GM19438 (cell line): ENCODE data around the gene NKIRAS1.
"Not testable (repeated sequence)": the region's sequence is repeated elsewhere in the genome, so short reads cannot be mapped to it uniquely, and the experiment has no call there.

Source experiments
- ATAC-seq: cut with Tn5 transposase; IDR thresholded peaks from one replicate; pipeline ENCODE4 v1.9.1; 2021; ENCODE audit warnings: low read depth; ENCODE audit not compliant: unreplicated experiment

The NKIRAS1 gene

DNA sequence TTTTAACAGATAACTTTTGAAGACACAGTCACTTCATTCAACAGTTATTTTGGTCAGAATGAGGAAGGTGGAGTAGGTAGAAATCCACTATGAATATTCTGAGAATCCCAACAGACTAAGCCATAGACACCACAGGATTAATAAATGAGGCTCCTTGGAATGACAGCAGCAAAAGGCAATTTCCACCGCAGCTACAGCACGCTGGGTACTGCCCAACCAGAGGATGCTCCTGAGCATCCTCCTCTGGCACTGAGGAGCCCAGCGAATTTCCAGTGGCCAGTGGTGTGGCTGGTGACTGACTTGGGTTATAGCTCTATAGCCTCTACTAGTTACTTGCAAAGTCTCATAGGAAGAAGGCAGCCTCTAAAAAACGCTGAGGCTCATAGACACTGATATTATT, 24.6 kb upstream of the NKIRAS1 start:
- ATAC-seq: no peak

DNA sequence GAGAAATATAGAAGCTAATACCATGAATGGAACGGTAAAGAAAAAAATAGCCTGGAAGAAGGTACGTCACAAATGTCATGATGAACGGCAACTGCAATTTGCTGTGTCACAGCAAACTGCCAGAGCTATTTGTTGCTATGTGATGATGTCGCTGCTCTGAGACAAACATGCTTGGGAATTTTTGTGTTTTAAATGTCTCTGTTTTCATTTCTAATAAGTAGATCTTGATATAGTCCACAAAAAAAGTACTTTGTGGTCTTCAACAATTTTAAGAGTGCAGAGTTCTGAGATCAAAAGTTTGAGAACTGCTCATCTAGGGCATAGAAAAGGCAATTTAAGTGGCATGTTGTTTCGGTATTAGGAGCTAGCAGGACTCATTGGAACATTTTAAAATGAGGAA, 24.0 kb upstream of the NKIRAS1 start:
- no peak for ATAC-seq

DNA sequence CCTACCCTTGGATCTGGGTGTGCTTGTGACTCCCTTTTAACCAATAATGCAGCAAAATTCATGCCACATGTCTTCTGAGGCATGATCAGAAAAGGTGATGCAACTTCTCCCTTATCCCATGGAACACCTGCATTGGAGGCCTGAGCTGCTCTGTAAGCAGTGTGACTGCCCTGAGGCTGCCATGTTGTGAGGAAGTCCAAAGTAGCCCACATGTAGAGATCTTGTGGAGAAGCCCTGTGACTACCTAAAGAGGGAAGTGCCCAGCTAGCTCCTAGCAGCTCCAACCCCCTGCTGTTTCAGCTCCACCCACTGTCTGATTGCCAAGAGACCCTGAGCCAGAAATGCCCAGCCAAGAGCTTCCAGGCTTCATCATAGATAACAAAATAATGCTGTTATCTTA, 21.9 kb upstream of the NKIRAS1 start:
- ATAC-seq: no peak

DNA sequence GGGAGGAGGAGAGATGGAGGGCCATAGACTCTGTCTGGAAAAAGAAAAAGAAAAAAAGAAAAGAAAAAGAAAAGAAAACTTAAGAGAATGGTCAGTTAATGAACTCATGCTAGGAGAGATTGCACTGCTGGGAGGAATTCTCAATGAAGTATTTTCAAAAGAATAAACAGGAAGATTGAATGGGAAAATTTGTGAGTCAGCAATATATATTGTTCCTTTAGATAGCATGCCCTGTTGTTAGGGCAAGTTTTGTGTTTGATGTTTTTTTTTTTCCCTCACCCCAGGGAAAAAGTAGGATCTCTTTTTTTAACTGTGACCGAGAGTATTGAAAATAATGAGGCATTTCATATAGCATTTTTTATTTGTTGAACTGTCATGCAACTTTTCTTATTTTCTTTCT, 20.5 kb upstream of the NKIRAS1 start:
- no peak for ATAC-seq

DNA sequence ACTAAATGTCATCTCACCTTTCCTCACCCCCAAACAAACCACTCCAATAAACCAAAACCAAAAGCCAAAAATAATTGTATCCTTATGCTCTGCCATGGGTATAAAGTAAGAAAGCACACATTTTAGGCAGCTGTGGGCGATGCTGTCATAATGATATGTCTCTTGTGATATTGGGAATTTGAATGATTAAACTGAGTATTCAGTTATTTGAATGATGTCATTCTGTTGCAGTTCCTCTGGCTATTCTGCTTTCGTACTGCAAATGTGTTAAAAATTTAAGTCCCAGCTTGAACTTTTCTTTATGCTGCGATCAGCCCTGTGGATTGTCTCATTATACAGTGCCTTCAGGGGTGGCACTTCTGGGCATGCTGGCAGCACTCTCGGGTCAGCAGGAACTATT, 17.5 kb upstream of the NKIRAS1 start:
- no peak for ATAC-seq

DNA sequence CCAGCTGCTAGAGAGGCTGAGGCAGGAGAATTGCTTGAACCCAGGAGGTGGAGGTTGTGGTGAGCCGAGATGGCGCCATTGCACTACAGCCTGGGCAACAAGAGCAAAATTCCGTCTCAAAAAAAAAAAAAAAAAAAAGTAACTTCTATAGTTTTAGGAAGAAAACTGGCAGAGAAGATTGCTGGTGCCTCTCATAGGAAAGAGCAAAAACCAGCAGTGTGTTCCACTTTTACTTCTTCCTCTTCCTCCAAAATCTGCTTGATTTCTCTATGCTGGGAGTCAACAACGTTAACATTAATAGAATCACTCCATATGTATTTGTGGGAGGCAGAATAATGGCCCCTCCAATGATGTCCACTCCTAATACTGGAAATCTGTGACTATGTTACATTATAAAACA, 15.8 kb upstream of the NKIRAS1 start:
- ATAC-seq: no peak

DNA sequence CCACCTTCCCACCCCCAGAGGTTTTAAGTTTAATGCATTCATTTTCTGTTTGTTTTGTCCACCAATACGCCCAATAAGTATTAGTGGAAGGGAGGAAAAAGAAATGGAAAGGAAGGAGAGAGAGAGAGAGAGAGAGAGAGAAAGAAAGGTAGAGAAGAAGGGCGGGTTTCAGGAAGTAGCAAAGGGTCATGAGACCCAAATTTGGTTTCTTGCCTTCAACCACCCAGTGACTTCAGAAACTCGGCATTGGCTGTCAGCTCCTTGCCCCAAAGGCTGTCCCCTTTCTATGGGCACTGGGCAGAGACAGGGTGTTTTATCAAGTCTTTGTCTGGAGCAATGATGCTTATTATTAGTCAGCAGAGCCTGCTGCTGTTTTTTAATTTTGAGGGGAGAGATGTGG, 14.8 kb upstream of the NKIRAS1 start:
- ATAC-seq: no peak

DNA sequence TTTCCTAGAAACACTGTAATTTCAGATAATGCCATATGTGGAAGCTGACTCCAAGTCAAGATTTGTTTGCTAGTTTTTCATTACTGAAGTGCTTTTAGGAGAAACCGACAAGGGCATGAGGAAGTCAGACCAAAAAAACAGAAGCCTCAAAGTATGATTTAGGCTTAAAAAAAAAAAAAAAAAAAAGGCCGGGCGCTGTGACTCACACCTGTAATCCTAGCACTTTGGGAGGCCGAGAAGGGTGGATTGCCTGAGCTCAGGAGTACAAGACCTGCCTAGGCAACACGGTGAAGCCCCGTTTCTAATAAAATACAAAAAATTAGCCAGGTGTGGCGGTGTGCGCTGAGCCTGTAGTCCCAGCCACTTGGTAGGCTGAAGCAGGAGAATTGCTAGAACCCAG, 11.7 kb upstream of the NKIRAS1 start:
- no peak for ATAC-seq

DNA sequence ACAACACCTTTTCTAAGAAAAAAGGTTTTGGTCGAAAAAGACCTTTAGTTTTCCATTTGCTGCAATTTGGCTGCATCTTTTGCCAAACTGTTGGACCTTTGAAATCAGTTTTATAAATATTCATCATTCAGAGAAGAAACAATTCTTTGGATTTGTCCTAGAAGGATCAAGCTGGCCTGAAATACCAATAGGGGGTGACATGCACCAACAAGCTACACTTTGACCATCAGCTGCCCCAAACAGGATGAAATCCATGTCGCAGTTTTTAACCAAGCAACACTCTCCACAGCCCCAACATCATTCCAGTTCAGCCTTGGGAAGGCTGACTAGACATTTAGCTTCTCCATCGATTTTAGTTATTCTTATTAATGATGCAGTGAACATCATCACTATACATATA, 9.9 kb upstream of the NKIRAS1 start:
- no peak for ATAC-seq

DNA sequence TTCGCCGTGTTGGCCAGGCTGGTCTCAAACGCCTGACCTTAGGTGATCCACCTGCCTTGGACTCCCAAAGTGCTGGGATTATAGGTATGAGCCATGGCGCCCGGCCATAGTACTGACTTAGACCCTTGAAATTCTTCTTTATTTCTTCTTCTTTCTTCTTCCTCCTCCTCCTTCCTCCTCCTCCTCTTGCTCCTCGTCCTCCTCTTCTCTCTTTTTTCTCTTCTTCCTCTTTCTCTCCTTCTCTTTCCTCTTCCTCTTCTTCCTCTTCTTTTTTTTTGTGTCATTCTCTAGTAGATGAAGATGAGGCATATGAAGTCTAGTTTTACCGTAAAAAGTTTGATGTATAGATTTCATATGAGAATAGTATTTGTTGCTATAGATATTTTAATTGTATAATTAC, 9.5 kb upstream of the NKIRAS1 start:
- no peak for ATAC-seq

DNA sequence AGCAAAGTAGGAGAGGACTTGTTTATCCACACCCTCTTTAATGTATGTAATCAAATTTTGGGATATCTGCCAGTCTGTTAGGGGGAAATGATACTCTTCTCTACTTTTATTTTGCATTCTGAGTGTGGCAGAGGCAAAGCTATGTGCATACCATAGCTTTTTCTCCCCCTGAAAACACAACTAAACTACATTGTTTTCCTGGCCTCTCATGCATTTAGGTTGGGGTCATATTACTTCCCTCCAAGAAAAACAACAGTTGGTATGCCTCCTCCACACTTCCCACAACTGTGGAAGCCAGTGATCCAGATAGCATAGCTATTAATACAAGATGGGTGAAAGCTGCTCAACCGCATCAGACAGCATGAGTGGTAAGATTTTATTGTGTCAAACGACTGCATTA, 7.0 kb upstream of the NKIRAS1 start:
- ATAC-seq: no peak

DNA sequence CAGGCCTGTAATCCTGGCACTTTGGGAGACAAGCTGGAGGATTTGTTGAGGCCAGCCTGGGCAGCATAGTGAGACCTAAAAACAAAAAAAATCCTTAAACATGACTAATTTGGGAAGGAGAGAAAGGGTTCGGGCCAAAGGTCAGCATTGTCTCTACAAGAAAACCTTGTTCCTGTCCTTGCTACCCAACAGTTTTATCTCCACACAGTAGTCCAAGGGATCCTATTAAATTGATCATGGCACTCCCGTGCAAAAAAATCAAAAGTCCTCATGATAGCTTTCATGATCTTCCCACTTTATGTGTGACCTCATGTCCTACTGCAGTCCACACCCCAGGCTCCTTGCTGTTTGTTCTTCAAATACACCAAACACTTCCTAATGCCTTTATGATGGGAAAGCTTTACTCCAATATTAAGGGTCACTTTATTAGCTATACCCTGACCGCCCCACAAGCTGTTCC, 4.3 kb upstream of the NKIRAS1 start:
- no peak for ATAC-seq

DNA sequence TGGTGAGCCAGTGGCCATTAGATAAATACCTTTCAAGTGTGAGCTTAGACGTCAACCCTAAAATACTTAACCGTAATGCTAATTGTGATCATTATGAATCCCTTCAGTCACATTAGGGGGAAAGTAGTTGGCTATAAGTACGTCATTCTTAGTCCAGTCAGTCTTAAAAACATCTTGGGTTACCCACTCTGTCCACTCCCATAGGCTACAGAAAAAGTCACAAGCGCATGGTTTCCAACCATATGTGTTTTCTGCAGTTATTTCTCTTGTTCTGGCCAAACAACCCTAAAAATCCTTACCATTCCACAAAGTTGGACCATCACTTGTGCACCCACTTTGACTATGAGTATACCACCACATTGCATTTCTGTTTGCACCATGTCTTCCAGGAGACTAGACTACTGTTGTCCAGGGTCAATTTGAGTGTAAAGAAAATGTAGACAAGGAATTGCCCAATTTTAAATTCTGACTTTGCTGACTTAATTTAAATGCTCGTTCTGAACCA, 3.4 kb upstream of the NKIRAS1 start:
- ATAC-seq: no peak

DNA sequence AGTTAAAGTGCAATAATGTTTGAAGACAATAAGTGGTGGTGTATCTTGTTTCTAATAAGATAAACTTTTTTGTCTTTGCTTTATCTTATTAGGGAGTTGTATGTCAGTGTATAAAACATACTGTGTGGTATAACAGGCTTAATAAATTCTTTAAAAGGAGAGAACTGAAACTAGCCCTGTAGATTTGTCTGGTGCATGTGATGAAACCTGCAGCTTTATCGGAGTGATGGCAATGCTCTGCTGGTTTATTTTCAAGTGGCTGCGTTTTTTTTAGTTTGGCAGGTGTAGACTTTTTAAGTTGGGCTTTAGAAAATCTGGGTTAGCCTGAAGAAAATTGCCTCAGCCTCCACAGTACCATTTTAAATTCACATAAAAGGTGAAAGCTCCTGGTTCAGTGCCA, 2.8 kb upstream of the NKIRAS1 start:
- no peak for ATAC-seq

DNA sequence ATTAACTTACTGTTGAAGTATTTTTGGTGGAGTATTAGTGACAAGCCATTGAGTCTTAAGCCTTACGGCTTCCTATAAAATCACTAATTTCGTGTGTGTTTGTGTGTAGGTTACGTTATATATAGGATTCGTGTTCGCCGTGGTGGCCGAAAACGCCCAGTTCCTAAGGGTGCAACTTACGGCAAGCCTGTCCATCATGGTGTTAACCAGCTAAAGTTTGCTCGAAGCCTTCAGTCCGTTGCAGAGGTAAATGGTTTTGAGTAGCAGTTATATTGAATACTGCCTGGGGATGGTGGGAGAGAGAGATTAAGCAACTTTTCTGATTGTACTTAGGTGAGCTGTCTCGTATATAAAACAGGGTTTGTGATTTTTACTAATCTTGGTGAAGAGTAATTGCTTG, 1.5 kb upstream of the NKIRAS1 start:
- not testable (repeated sequence) for ATAC-seq

DNA sequence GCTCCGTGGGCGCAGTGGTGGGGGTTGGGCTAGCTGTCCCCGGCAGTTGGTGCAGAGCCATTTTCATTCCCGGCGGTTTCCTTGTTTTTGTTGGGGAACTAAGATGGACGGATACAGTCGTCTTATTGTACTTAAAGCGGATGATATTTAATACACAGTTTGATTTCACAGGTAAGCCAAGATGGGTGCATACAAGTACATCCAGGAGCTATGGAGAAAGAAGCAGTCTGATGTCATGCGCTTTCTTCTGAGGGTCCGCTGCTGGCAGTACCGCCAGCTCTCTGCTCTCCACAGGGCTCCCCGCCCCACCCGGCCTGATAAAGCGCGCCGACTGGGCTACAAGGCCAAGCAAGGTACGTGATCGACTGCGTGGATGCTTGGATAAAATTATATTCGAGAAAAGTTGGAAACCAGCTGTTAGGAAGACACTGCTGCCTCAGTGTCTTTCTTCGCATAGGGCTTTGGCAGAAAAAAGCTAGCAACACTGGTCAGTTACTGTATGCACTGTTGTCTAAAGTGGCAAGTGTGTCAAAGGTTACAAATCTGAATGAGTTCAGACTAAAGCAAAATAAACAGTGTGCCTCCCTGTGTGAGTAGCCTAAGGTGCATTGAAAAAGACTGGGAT, 1.0 kb upstream of the NKIRAS1 start:
- not testable (repeated sequence) for ATAC-seq

DNA sequence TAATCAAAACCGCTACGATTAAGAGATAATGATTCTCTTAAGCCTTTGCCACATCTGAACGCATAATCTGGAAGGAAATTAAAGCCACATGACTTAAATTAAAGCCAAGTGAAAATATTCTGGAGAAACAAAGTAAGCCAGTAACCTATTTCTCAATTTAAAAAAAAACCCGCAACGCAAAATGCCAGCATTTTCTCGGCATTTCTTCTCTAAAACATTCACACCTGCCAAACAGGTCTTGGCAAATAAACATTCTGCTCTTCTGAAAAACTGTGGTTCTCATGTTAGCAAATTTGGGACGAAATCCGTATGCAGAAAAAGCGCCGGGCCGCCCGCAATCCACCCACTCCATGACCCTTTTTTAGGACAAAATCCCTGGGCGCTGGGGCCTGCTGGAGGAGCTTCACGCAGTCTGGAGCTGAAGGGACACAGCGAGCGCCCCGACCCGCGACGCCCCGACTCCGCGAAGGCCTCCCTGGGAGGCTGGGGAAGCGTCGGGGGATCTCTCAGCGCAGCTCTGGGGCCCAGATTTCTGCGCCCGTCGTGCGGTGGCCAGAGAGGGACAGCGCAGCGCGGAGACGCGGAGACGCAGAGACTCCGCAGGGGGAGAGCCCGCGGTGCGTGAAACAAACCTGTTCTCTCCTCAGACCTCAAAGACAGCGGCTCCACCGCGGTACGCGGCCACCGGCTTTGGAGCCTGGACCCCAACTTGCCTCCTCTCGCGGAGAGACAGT, 471 bp downstream of the NKIRAS1 start:
- ATAC-seq: peak; percentile 47

DNA sequence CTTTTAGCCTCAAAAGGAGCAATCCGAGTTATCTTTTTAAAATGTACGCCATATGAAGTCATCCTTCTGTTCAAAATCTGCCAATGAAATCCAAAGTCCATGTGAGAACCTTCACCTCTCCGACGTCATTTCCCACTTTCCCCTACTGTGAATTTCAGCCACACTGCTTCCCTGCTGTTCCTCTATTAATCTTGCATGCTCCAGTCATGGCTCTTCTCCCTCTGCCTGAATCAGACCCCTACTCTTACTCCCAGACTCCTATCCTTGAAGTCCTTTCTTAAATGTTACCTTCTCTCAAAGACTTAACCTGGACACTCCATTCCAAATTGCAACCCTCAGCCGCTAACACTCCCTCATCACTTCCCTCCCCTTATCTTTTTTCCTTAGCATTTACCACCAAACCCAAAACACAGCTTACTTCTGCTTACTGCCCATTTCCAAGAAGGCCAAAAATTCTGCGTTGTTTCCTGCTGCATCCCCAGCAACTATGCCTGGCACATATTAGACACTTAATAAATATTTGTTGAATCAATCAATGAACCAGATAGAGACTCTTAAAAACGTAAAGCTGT, 1.2 kb downstream of the NKIRAS1 start:
- ATAC-seq: no peak

DNA sequence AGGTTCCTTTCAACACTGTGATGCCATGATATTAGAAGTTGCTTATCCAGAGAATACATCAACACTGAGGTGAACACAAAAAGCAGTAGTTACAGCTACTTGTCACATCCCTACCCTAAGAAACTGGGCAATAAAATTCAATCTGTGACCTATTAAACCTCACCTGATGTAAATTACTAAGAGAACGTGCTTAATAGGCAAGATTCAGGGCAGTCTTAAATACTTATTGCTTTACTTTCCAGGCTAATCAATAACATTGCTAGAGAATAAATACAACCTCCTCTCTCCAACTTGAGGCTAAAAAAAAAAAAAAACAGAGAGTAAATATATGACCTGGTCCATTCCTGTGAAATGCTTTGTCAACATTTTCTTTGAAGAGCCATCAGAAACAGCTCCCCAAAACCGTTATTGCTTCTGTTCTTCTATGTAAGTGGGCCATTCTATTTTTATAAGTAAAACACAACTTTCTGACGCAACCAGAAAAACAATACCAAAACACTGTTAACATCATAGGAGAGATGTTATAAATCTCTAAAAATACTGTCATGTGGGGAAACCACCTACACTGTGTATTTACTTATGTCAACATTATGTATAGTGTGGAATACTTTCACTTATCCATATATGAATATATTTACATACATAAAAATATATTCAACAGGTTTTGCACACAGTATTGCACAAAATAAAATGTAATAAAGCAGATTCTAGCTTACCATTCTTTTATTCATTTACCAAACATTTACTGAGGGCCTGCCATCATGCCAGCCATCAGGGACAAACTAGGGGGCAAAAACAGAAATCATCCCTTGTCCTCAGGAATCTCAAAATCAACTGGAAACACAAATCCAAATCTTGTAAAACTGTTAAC, 2.7 kb downstream of the NKIRAS1 start:
- no peak for ATAC-seq

DNA sequence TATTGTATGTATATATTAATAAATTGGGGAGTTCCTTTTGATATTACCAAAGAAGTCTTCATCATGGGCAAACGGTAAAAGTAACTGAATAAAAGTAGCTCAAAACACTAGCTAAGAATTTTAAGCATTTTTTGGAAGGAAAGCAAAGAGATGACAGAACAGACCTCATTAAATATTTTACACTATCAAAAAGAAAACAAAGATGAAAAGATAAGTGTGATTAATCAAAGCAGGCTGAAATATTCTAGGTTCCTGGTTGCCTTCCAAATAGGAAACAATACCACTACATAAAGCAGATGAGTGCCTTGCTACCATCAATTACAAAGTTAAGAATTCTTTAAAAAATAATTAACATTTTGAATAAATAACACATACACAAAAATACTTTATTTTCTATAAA, 3.6 kb downstream of the NKIRAS1 start:
- ATAC-seq: no peak

DNA sequence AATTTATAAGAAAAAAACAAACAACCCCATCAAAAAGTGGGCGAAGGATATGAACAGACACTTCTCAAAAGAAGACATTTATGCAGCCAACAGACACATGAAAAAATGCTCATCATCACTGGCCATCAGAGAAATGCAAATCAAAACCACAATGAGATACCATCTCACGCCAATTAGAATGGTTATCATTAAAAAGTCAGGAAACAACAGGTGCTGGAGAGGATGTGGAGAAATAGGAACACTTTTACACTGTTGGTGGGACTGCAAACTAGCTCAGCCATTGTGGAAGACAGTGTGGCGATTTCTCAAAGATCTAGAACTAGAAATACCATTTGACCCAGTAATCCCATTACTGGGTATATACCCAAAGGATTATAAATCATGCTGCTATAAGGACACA, 4.5 kb downstream of the NKIRAS1 start:
- ATAC-seq: not testable (repeated sequence)
